Medulla oblongata (tissue), 1 donor: ENCODE data around the gene GRID2.

Source experiments
- DNase-seq: peaks from one replicate; pipeline ENCODE4 v3.0.0-alpha.2; 2015; ENCODE audit errors: extremely low spot score

GRID2 gene

DNA sequence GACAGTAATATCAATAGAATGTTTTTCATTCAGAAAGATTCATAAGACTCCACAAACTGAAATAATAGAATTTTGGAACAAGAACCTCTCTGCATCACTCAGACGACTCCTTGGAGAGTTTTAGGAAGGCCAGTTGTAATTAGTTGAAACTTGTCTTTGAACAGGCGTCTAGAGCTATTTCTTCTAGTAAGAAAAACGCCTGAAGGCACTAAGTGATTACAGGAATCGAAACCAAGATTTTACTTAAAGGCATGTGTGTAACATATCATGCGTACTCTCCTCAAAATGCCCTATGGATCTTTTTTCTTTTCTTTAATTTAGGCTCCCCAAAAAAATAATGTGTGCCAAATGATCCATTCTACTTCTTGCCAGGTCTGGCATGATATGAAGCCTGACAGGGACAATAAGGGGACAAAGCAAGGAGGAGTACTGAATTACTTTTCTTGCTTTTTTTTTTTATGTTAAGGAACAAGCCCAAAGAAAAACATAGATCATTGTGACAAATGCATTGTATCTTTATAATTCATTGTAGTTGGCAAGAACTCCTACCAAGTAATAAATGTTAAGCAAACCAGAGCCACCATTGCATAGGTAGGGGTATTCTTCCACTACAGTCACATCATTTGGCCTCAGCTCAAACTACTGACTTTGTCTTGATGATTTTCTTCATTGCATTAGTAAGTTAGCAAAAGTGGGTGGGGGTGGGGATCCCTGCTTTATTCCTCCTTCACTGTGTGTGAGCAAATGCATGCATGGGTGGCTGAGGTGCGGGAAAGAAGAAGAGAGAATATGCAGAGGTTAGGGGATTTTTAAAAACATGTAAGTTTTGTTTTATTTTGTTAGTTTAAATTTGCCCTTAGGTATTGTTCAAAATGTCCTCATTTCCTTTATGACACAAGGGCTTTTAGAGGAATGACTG lies 1444.9 kb downstream of the GRID2 start:
- DNase-seq = no peak

DNA sequence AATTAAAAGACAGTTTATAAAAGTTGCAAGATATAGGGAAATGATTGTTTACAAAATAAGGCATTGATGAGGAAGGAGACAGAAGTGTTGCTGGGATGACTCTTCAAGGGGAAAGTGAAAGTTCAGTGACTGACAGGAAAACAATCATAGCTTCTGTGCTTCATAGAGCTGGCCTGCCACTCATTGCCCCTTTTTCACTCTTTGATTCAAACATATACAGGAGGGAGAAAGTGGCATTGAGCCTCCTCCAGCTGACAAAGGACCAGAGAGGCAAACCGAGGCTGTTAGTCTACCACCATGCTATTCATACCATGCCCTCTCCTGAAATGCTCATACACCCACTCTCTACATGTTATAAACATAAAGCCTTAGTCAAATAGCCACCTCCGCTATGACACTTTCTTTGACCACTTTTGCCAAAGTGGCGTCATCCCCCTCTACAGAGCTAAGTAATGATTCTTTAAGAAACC lies 1445.6 kb downstream of the GRID2 start:
- no peak for DNase-seq

DNA sequence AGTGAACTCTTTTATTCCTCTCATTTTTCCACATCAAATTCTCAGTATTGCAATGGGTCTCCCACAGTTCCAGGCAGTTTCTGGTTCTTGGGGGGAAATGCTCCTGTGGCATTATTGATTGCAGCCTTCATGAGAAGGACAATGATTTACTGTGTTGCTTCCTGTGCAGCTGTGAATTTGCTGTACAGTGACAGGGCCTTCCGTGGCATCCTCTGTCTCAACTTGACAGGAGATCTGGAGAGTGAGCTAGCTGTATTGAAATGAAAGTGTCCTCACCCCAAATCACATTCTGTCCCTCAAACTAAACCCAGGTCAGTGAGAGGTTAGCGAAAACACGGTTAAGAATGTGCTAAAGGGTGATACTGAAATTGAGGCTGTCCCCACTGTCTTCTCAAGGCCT lies 1447.6 kb downstream of the GRID2 start:
- DNase-seq = peak; percentile 15

DNA sequence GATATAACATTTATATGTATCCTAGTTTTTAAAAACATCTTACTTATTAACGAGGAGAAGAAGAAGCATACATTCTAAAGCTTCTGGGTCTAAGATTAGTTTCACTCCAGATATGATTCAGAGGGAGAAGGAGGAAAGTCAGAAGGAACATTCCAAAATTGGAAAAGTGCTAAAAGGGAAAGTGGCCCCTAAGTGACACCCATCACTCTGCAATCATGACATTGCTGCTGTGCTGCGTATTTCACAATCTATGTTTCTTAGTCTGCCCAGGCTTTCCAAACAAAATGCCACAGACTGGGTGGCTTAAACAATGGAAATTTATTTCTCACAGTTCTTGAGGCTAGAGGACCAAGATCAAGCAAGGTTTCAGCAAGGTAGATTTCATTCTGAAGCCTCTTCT lies 1452.3 kb downstream of the GRID2 start:
- DNase-seq = no peak

DNA sequence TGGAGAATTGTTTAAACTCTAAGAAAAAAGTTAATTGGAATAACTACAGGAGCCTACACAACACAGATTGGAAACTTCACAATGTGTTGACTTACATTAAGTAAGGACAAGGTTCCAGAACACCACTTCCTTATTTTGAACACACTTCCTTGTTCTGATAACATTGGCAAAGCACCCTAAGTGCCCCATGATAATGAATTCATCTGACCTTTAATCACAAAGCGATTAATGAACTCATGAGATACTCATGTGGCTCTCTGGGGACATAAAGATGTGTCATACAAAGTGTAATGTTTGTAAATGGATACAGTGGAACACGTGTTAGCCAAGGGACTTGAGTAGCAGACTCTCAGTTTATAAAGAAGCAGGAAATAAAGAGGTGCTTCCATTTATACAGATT lies 1455.7 kb downstream of the GRID2 start:
- DNase-seq = no peak

DNA sequence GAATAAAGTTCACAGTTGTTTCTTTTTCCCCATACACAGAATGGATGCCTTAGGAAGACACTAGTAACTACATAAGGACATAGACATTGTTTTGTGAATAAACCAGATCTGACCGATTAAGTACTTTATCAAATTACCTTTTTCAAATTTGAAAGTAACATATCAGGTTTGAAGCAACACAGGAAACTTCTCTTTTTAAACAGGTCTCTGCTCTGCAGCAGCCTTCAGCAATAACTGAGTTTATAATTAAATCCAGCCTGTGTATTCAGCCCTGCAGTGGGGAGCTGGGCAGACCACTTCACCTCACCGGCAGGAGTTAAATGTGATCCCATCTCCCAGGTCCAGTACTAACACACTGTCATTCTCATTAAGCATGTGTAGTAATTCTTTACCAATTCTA lies 1456.5 kb downstream of the GRID2 start:
- DNase-seq = no peak

DNA sequence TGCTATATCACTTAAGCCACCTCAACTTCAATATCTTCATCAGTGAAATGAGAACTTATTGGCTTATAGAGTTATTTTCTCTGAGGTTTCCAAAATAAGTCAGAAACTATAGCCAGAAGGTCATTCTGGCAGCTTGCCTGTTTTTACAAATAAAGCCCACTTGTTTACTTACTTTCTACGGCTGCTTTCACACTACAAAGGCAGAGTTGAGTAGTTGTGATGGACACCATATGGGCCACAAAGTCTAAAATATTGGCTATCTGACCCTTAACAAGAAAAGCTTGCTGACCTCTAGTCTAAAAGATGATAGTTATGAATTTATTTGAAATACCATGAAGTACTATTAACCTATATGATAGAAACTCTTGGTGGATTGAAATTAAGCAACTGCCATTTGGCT lies 1457.5 kb downstream of the GRID2 start:
- no peak for DNase-seq

DNA sequence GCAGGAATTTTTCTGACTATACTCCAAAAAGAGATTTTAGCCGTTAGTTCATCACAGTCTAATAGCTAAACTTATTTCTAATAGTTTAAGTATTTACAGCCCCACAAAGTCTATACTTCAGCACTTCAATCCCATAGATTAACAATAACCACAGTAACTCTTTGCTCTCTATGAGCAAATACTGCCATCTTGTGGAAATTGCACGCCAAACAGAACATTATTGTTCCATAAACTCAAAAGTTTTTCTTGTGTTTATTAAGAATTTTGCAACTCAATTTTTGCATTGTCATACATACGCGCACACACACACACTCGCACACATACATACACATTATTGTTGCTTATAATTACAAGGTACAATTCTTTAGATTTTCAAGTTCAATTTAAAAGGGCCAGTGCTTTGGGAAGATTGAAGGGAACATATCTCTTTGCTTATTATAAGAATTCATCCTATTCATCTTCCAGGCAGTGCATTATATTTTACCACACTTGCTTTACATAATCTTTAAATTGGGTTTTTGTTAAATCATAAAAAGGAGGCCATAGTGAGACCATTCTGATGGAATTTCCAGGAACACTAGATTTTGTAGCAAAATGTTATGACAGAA lies 1461.0 kb downstream of the GRID2 start:
- peak; percentile 70 for DNase-seq

DNA sequence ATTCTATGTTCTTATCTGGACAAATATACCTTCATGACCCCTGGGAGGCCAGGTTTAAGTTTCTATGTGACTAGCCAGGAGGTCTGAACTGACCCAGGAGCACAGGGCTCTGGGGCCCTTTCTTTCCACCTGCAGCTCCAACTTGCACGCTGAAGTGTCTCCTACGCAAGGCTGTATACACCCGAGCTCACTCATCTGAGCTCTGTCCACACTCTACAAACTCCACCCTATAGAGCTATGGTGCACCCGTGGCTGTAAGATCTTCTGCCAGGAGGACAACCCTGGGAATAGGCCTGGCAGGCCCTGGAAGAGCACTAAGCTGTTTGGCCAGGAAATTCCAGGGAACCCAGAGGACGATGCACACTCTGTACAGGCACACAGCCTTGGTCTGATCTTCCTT lies 1464.2 kb downstream of the GRID2 start:
- no peak for DNase-seq

DNA sequence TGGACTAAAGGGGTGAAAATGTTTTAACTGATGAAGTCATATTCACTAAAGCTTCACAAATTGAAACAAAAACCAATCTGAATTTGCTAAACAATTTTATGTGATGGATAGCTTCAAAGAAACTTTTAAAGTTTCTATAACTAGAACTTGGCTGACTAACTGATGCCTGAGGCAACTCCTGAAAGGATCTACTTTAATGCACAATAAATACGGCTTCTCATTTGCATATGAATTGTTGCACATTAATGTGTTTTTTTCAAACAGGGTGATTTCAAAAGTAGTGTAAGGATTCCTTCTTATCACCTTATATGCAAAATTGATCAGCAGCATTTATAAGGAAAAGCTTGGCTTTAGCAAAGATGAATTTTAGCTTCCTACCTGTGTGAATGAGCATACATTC lies 1466.4 kb downstream of the GRID2 start:
- no peak for DNase-seq

DNA sequence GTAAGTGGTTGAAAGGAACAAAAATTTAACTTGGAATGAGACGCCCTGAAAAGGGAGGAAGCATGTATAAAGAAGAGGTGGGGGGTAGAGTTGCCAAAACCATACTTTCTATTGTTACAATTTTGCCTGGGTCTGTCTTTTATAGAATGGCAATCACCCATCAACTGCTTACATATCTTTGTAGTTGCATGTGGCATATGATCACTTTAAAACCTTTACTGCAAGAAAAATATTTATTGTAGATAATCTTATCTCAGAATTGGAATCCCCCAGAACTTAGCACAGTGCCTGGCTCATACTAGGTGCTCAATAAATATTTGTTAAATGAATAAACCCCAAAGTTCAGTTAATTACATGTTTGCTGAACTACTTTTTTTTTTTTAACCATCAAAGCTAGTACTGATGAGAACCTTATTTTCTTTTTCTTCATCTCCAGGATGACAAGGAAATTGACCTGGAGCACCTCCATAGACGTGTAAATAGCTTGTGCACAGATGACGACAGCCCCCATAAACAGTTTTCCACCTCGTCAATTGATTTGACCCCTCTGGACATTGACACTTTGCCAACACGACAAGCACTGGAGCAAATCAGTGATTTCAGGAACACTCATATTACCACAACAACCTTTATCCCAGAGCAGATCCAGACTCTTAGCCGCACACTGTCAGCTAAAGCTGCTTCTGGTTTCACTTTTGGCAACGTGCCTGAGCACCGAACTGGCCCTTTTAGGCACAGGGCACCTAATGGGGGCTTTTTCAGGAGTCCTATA lies 1468.1 kb downstream of the GRID2 start:
- no peak for DNase-seq

DNA sequence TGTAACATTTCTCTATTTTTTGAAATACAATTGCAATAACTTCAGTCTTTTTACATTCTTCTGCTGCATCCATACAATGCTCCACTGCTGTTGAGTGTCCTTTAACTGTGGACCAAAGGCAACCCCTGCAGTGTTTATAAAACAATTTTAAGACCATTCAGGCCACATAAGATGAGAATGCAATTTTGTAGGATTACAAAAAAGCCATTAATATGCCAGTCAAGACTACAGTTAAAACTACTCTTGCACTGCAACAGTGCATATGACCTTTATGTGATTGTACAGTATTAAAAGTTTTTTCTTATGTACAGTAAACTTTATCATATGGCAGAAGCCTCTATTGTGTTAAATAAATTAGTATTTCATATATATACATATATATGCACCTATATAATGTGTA lies 1469.1 kb downstream of the GRID2 start:
- DNase-seq = no peak

DNA sequence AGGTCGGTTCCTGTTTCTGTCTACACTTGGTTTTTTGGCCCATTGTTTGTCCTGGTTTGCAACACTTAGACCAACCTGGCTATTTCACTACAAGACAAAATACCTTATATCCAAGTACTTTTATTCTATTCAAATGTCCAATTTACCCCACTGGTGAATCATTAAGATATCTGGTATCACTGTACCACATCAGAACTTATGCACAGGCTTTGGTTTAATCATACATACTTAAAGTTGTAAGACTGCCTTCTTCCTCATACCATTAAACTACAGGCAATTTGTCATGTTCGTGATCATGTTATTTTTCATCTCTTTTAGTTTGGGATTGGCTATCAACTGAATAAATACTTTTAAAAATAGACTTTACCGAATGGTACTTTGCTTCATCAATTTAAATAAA lies 1471.8 kb downstream of the GRID2 start:
- DNase-seq = no peak

DNA sequence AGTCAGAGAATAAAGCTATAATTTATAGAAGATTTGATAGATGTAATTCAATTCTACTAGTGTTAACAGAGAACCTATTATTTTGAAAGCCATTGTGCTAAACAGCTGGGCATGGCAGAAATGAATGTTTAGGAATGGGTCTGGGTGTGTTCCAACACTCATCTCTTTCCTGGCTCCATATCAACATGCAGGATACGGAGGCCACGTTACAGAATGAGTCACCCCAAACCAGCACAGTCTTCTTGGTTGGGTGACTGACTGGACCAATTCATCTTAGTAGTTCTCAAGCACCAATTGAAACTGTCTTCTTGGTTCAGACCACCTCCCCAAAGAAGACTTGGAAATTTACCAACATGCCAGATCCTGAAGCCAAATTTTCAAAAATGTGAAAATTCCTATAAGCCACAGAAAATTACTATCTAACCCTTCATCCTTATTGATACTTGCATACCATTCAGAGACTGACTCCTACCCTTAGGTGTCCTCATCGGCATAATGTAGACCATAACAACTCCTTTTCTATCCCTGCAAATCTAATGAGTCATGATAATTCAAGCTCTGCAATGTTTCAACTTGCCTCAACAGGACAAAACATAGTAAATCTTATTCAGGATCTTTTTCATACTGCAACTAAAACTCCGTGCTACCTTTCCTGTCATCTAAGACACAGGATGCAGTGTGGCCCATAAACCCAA lies 1472.8 kb downstream of the GRID2 start:
- DNase-seq = no peak

DNA sequence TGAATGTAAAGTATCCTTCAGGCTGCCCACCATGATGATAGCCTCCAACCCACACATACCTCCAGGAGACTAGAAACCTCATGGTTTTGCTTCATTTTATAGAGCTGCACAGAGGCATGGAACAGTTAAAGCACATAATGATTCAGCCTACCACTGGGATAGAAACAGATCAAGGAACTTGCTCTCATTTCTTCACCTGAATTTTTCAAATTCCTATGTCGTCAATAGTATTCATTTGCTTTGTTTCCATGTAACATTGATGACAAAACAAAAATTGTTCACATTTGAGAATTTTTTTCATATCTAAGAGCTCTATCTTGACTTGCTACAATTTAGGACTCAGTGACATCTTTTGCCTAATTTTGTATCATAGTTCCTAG lies 1473.3 kb downstream of the GRID2 start:
- DNase-seq = no peak

DNA sequence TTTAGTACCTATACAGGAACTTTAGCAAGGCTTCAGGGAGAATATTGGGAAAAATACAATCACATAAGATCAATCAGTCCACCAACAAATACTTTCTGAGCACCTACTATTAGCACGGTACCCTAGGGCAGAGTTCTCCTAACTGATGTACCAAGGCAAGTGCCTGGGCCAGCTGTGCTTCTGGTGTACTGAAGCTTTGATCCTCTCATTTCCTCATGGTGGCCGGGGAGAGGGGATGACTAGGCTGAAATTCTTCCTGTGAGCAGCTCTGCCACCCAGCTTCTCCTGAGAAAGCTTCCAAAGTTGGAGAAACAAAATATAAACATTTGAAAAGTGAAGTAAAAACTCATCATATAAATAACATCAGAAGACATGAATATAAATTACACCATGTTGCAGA lies 1475.5 kb downstream of the GRID2 start:
- no peak for DNase-seq

DNA sequence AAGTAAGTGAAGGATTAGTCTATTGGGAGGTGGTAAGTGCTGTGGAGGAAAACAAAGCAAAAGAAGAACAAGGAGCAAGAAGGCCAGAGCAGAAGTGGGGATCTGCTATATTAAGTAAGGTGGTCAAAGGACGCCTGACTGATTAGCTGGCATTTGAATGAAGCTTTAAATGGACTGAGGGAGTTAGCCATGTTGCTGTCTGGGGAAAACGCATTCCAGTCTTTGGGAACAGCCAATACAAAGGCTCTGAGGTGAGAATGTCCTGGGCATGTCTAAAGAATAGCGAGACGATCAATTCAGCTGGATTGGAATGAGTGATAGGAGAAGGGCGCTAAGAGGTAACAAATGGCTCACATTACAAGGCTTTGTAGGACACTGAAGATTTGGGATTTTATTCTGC lies 1476.3 kb downstream of the GRID2 start:
- no peak for DNase-seq

DNA sequence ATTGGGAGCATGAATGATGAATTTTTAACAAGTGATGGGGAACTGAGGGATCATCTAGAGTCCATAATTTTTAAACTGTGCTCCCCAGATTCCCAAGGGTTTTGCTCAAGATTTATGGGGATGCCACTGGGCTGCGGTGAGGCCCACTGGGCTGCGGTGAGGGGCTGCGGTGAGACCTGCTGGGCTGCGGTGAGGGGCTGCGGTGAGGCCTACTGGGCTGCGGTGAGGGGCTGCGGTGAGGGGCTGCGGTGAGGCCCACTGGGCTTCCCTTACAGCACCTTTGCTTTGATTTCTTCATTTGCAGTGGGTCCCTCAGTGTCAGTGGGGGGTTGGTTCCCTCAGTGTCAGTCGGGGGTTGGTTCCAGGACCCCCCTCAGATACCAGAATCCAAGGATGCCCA lies 1477.4 kb downstream of the GRID2 start:
- no peak for DNase-seq

DNA sequence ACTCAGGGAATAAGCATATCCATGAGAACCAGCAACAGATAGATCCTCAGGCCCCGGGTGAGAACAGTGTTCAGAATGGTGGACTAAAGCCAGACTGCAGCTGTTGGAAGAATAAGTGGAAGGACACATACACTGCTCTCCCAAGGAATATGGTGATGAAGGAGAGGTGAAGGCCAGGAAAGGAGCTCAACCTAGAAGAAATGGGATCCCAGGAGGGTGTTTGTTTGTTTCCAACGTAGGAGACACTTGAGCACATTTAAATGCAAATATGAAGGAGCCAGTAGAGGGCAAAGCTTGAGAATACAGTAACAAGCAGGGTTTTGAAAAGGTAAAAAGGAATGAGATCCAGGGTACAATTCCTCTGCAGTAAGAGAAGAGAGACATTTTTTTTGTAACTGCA lies 1482.4 kb downstream of the GRID2 start:
- no peak for DNase-seq

DNA sequence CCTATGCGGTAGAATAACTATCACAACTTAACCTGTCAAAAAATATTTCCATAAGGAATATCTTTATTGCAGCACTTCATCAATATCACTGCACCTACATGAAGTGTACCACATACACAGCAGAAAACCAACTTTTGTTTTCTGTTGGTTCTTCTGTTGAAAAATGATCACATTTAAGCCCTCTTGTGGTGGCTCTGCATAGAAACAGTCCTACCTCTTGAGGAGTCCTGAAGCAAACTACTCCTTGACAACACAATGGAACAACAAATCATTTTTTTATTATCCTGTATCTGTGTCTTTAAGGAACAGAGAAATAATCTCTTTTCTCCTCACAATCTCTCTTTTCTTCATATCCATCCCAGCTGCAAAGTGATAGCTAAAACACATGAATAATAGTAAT lies 1484.9 kb downstream of the GRID2 start:
- no peak for DNase-seq

DNA sequence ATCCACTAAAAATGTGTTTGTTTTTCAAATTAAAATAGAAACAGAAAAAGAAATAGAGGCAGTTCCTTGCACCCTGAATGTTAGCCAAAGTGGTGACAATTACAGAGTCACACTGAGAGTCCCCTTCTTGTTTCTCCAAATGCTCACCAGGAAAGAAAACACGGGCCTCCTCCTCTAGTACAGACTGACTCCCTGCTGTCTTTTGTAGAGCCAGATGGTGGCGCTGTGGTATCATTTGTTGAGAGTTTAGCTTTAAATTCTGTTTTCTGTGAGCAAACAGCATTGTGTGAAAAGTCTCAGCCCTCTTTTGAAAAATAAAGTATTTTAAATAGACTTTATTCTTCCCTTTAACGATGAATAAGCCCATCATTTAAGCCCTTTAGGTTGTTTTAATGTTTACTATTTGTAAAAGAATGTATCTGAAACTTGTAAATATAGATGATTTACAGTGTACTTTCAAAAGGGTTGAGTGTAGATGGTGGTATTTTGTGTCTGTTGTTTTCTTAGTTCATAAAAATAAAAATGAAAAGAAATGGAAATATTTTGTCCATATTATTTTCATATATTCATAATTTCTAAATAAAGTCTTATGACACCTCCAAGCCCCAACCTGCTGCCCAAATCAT lies 1487.9 kb downstream of the GRID2 start:
- DNase-seq = peak; percentile 84

DNA sequence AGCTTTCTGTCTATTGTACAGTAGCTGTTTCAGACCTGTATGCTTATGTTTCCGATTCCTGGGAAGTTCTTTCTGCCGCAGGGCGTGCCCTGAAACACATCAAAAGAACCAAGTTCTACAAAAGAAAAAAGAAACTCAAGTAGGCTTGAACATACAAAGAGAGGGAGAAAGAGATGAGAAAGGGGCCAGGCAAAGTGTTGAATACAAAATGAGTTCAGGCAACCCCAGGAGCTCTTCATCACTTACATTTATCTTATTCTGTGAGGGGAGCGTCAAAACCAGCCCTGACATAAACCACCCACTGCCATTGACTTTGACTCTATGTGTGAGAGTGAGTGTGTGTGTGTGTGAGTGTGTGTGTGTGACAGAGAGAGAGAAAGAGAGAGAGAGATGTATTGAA lies 1498.3 kb downstream of the GRID2 start:
- DNase-seq = no peak
